SK-N-SH treated with all-trans-retinoic acid at 6 μM for 48 hours (cell line): Measurements from ENCODE around the gene ARID4B.
A peak's percentile ranks its signal among the peaks of the same experiment; 100 is the strongest.

ENCODE experiments used
- ATAC-seq: fragments of 200-7000 bp; cut with Tn5 transposase; 3 replicates; pipeline ENCODE4 v1.9.1; 2020; ENCODE audit warnings: mild to moderate bottlenecking, moderate library complexity
- ARNTL ChIP-seq: fragments of 450-650 bp; formaldehyde crosslinking; IDR thresholded peaks from 2 replicates; pipeline ENCODE4 v1.5.0; 2020; ENCODE audit warnings: low read depth, mild to moderate bottlenecking, moderate library complexity, borderline replicate concordance
- BACH2 ChIP-seq: fragments of 250-450 bp; sonication (Bioruptor Pico); IDR thresholded peaks from 2 replicates; pipeline ENCODE4 v1.9.0; 2021; ENCODE audit warnings: mild to moderate bottlenecking, borderline replicate concordance
- CREB5 ChIP-seq: fragments of 250-450 bp; sonication (Bioruptor Pico); IDR thresholded peaks from 2 replicates; pipeline ENCODE4 v1.5.1; 2020; ENCODE audit warnings: low read depth, mild to moderate bottlenecking, moderate library complexity
- CSDC2 ChIP-seq: fragments of 250-450 bp; sonication (Bioruptor Pico); IDR thresholded peaks from 2 replicates; pipeline ENCODE4 v1.5.0; 2020; ENCODE audit warnings: mild to moderate bottlenecking, moderate library complexity
- ESRRG ChIP-seq: fragments of 250-450 bp; sonication (Bioruptor Pico); IDR thresholded peaks from 2 replicates; pipeline ENCODE4 v1.6.1; 2021; ENCODE audit warnings: mild to moderate bottlenecking
- GLIS3 ChIP-seq: fragments of 250-450 bp; sonication (Bioruptor Pico); IDR thresholded peaks from 2 replicates; pipeline ENCODE4 v1.5.0; 2020; ENCODE audit warnings: mild to moderate bottlenecking, moderate library complexity
- ISL1 ChIP-seq: fragments of 250-450 bp; sonication (Bioruptor Pico); IDR thresholded peaks from 2 replicates; pipeline ENCODE4 v2.1.2; 2022; ENCODE audit warnings: mild to moderate bottlenecking, moderate library complexity
- OSR1 ChIP-seq: fragments of 250-450 bp; sonication (Bioruptor Pico); IDR thresholded peaks from 2 replicates; pipeline ENCODE4 v1.8.0; 2022; ENCODE audit warnings: moderate library complexity, mild to moderate bottlenecking, inconsistent platforms
- POU6F1 ChIP-seq: fragments of 250-450 bp; sonication (Bioruptor Pico); IDR thresholded peaks from 2 replicates; pipeline ENCODE4 v1.8.0; 2021; ENCODE audit warnings: low read depth, mild to moderate bottlenecking, moderate library complexity, borderline replicate concordance
- PPARA ChIP-seq: fragments of 250-450 bp; sonication (Bioruptor Pico); IDR thresholded peaks from 2 replicates; pipeline ENCODE4 v1.5.0; 2020; ENCODE audit warnings: mild to moderate bottlenecking, borderline replicate concordance
- RARB ChIP-seq: fragments of 250-450 bp; sonication (Bioruptor Pico); IDR thresholded peaks from 2 replicates; pipeline ENCODE4 v1.8.0; 2021; ENCODE audit warnings: mild to moderate bottlenecking, moderate library complexity
- SNAI2 ChIP-seq: fragments of 250-450 bp; sonication (Bioruptor Pico); IDR thresholded peaks from 2 replicates; pipeline ENCODE4 v1.5.0; 2020; ENCODE audit warnings: mild to moderate bottlenecking, moderate library complexity
- TCF4 ChIP-seq: fragments of 250-450 bp; sonication (Bioruptor Pico); IDR thresholded peaks from 2 replicates; pipeline ENCODE4 v1.8.0; 2021; ENCODE audit warnings: mild to moderate bottlenecking, moderate library complexity, borderline replicate concordance
- TOX ChIP-seq: fragments of 250-450 bp; sonication (Bioruptor Pico); IDR thresholded peaks from 2 replicates; pipeline ENCODE4 v1.8.0; 2021; ENCODE audit warnings: mild to moderate bottlenecking, moderate library complexity, borderline replicate concordance
- TSHZ2 ChIP-seq: fragments of 250-450 bp; sonication (Bioruptor Pico); IDR thresholded peaks from 2 replicates; pipeline ENCODE4 v1.5.0; 2020; ENCODE audit warnings: mild to moderate bottlenecking, moderate library complexity
- ZC3H10 ChIP-seq: fragments of 250-450 bp; sonication (Bioruptor Pico); IDR thresholded peaks from 2 replicates; pipeline ENCODE4 v1.5.1; 2021; ENCODE audit warnings: mild to moderate bottlenecking, moderate library complexity
- ZFP3 ChIP-seq: fragments of 250-450 bp; sonication (Bioruptor Pico); IDR thresholded peaks from 2 replicates; pipeline ENCODE4 v1.5.0; 2020; ENCODE audit warnings: mild to moderate bottlenecking, moderate library complexity
- ZFP30 ChIP-seq: fragments of 450-650 bp; formaldehyde crosslinking; IDR thresholded peaks from 2 replicates; pipeline ENCODE4 v1.5.0; 2022; ENCODE audit warnings: mild to moderate bottlenecking, moderate library complexity
- ZNF565 ChIP-seq: fragments of 450-650 bp; formaldehyde crosslinking; conservative IDR thresholded peaks from 2 replicates; pipeline ENCODE4 v1.5.0; 2020; ENCODE audit warnings: low read depth, mild to moderate bottlenecking, moderate library complexity
- ZNF70 ChIP-seq: fragments of 450-650 bp; formaldehyde crosslinking; IDR thresholded peaks from 2 replicates; pipeline ENCODE4 v1.5.0; 2020; ENCODE audit warnings: mild to moderate bottlenecking, moderate library complexity
- ZNF8 ChIP-seq: fragments of 450-650 bp; formaldehyde crosslinking; IDR thresholded peaks from 2 replicates; pipeline ENCODE4 v1.5.0; 2020; ENCODE audit warnings: mild to moderate bottlenecking, moderate library complexity
- TF ChIP-seq, protein P1 (sequence below): fragments of 250-450 bp; sonication (Bioruptor Pico); IDR thresholded peaks from 2 replicates; pipeline ENCODE4 v1.5.1; 2021; ENCODE audit warnings: mild to moderate bottlenecking, moderate library complexity

Gene ARID4B

DNA sequence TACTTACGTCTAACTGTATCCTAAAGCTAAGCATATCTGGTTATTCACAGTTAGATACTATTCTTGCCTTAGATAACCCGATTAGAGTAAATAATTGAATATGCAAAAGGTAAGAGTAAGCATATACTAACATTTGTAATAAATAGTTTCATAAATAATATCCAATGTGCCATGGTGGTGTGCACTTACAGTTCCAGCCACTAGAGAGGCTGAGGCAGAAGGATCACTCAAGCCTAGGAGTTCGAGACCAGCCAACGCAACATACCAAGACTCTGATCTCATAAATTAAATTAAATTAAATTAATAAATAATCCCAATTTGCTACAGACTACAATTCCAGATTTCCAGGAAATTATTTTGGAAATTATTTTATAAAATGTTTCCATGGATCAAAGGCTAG is 12.2 kb downstream of the ARID4B start:
- TF ChIP-seq SNAI2 (CRISPR knock-in tag): no peak
- no peak for TF ChIP-seq ZNF8 (CRISPR knock-in tag)
- no peak for TF ChIP-seq ZFP3 (CRISPR knock-in tag)
- TF ChIP-seq GLIS3 (CRISPR knock-in tag): no peak
- TF ChIP-seq ZNF70 (CRISPR knock-in tag): no peak
- TF ChIP-seq ZC3H10: no peak
- no peak for TF ChIP-seq PPARA (CRISPR knock-in tag)
- TF ChIP-seq ISL1 (CRISPR knock-in tag): no peak
- TF ChIP-seq POU6F1: no peak
- ATAC-seq: no peak

GRCh38 chr1:235315173-235315572 is 12.8 kb downstream of the ARID4B start:
- TF ChIP-seq ZNF70 (CRISPR knock-in tag) (no peak), CREB5 (no peak), ZNF565 (no peak), ZNF8 (CRISPR knock-in tag) (no peak), POU6F1 (no peak), BACH2 (CRISPR knock-in tag) (no peak), ZC3H10 (no peak), ARNTL (CRISPR knock-in tag) (no peak), ZFP30 (CRISPR knock-in tag) (no peak), TCF4 (no peak)
- no peak for ATAC-seq

DNA sequence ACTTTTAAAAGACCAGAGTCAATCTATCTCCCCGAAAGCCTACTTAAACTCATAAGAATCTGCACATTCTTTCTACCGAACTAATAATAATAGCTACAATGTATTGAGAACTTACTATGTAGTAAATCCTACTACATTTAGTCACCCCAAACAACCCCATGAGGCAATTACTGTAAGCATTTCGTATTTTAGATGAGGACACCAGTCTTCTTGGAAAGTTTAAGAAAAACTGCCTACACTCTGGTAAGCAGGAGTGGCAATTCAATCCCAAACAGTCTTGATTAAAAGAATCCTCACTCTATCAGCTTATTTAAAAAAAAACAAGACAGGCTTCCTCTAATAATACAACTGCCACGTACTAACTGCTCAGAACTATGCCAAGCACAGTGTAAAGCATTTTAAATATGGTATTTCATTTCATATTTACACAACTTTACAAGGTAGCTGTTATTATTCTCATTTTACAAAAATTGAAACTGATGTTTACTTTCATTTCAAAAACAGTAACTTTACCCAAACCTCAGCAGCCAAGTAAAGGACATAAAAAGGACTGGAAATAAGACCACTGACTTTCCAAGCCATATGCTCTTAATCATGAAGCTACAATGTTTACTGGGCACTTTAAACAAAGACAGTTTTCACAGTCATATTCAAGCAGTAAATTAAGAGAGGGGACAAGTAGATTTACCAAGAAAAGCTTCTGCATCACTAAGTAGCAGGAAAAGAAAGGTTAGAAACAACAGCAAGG is 13.9 kb downstream of the ARID4B start:
- ATAC-seq: peak; percentile 47
- TF ChIP-seq ESRRG (CRISPR knock-in tag) (no peak), TCF4 (no peak), ARNTL (CRISPR knock-in tag) (no peak), GLIS3 (CRISPR knock-in tag) (no peak), TOX (no peak), ZFP3 (CRISPR knock-in tag) (no peak), CREB5 (no peak), ZFP30 (CRISPR knock-in tag) (no peak), ISL1 (CRISPR knock-in tag) (no peak), BACH2 (CRISPR knock-in tag) (no peak), CSDC2 (CRISPR knock-in tag) (no peak), SNAI2 (CRISPR knock-in tag) (no peak)
- TF ChIP-seq, protein P1, sequence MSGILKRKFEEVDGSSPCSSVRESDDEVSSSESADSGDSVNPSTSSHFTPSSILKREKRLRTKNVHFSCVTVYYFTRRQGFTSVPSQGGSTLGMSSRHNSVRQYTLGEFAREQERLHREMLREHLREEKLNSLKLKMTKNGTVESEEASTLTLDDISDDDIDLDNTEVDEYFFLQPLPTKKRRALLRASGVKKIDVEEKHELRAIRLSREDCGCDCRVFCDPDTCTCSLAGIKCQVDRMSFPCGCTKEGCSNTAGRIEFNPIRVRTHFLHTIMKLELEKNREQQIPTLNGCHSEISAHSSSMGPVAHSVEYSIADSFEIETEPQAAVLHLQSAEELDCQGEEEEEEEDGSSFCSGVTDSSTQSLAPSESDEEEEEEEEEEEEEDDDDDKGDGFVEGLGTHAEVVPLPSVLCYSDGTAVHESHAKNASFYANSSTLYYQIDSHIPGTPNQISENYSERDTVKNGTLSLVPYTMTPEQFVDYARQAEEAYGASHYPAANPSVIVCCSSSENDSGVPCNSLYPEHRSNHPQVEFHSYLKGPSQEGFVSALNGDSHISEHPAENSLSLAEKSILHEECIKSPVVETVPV (CRISPR knock-in tag): no peak

GRCh38 chr1:235313262-235313661 is 14.7 kb downstream of the ARID4B start:
- no peak for ATAC-seq
- TF ChIP-seq ARNTL (CRISPR knock-in tag): no peak
- TF ChIP-seq RARB (CRISPR knock-in tag): no peak
- no peak for TF ChIP-seq ZNF8 (CRISPR knock-in tag)
- TF ChIP-seq ZNF70 (CRISPR knock-in tag): no peak
- TF ChIP-seq ZFP30 (CRISPR knock-in tag): no peak
- no peak for TF ChIP-seq OSR1 (CRISPR knock-in tag)
- TF ChIP-seq POU6F1: no peak
- no peak for TF ChIP-seq CREB5
- no peak for TF ChIP-seq TSHZ2
- TF ChIP-seq ISL1 (CRISPR knock-in tag): no peak
